Endothelial cell (in vitro differentiated cells): ENCODE measurements around the gene ATAD1. TPM values are rescaled to one million over a fixed set of nuclear protein-coding genes. Genes with fewer than 3 reads are reported as not detected.
A peak's percentile ranks its signal among the peaks of the same experiment; 100 is the strongest.

Experiments used
- DNase-seq: peaks from one replicate; pipeline ENCODE4 v3.0.0; 2021; ENCODE audit warnings: low spot score
- H3K27ac Mint-ChIP-seq: one replicate; pipeline ENCODE4 v1.8.0; 2021; ENCODE audit warnings: mixed read lengths, inconsistent platforms; ENCODE audit not compliant: unreplicated experiment
- H3K27me3 Mint-ChIP-seq: one replicate; pipeline ENCODE4 v1.8.0; 2021; ENCODE audit warnings: mild to moderate bottlenecking, moderate library complexity, mixed read lengths, inconsistent platforms; ENCODE audit not compliant: unreplicated experiment
- H3K36me3 Mint-ChIP-seq: one replicate; pipeline ENCODE4 v1.8.0; 2021; ENCODE audit warnings: mild to moderate bottlenecking, low read depth, mixed read lengths, inconsistent platforms; ENCODE audit not compliant: unreplicated experiment
- H3K4me1 Mint-ChIP-seq: one replicate; pipeline ENCODE4 v1.8.0; 2021; ENCODE audit warnings: mild to moderate bottlenecking, mixed read lengths, inconsistent platforms; ENCODE audit not compliant: unreplicated experiment
- H3K4me3 Mint-ChIP-seq: one replicate; pipeline ENCODE4 v1.8.0; 2021; ENCODE audit warnings: mild to moderate bottlenecking, mixed read lengths, inconsistent platforms; ENCODE audit not compliant: unreplicated experiment
- H3K9me3 Mint-ChIP-seq: one replicate; pipeline ENCODE4 v1.8.0; 2021; ENCODE audit warnings: mixed read lengths, inconsistent platforms; ENCODE audit not compliant: unreplicated experiment
- total RNA-seq: library from RNA; stranded (reverse); fragmentation: NEBNext Ultra II Directional; extraction: Animal tissue kit (Norgen Biotek cat#: 25700); gene quantifications from one replicate; pipeline ENCODE4 v1.2.1, GENCODE V29; 2021; ENCODE audit not compliant: unreplicated experiment
- TF ChIP-seq, protein P1 (sequence below): fragments of 200-600 bp; sonication (generic); IDR thresholded peaks from one replicate; pipeline ENCODE4 v1.5.0; 2021; ENCODE audit warnings: antibody characterized with exemption; ENCODE audit not compliant: unreplicated experiment

ATAD1 gene
- total RNA-seq, 1 donor from 2014 or later, result 38.0 TPM

DNA sequence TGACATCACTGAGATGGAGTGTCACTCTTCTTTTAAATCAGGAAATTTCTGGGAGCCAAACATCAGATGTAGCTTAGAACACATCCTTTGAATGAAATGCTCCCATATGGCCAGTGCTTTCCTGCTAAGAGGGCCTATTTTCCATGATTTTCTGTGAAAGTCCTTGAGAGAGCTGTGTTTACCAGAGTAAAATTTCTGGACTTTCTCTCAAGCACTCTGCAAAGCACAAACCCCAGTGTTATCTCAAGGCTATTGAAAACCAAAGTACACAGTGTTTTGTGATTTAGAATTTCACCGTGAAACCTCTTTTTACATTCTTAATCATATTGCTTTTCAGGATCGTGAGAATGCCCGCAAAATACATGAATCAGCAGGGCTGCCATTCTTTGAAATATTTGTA lies 104.3 kb downstream of the ATAD1 start:
- Mint-ChIP-seq H3K9me3 (no peaks in the 10 kb centered on the region), H3K27ac (peak overlapping the region; percentile 11), H3K36me3 (peaks cover 9% of the 10 kb centered on the region), H3K27me3 (no peaks in the 10 kb centered on the region), H3K4me3 (no peak overlapping the region), H3K4me1 (peaks cover 32% of the 10 kb centered on the region)
- DNase-seq, result no peak
- TF ChIP-seq, protein P1, sequence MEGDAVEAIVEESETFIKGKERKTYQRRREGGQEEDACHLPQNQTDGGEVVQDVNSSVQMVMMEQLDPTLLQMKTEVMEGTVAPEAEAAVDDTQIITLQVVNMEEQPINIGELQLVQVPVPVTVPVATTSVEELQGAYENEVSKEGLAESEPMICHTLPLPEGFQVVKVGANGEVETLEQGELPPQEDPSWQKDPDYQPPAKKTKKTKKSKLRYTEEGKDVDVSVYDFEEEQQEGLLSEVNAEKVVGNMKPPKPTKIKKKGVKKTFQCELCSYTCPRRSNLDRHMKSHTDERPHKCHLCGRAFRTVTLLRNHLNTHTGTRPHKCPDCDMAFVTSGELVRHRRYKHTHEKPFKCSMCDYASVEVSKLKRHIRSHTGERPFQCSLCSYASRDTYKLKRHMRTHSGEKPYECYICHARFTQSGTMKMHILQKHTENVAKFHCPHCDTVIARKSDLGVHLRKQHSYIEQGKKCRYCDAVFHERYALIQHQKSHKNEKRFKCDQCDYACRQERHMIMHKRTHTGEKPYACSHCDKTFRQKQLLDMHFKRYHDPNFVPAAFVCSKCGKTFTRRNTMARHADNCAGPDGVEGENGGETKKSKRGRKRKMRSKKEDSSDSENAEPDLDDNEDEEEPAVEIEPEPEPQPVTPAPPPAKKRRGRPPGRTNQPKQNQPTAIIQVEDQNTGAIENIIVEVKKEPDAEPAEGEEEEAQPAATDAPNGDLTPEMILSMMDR, result no peak

GRCh38 chr10:87712913-87713616 lies 105.0 kb downstream of the ATAD1 start:
- Mint-ChIP-seq H3K27me3 (no peaks in the 10 kb centered on the region), H3K36me3 (peaks cover 9% of the 10 kb centered on the region), H3K4me3 (peak overlapping the region; percentile 25), H3K4me1 (peaks cover 32% of the 10 kb centered on the region), H3K9me3 (no peaks in the 10 kb centered on the region), H3K27ac (peak overlapping the region; percentile 11)
- TF ChIP-seq, protein P1, result no peak
- no peak for DNase-seq

DNA sequence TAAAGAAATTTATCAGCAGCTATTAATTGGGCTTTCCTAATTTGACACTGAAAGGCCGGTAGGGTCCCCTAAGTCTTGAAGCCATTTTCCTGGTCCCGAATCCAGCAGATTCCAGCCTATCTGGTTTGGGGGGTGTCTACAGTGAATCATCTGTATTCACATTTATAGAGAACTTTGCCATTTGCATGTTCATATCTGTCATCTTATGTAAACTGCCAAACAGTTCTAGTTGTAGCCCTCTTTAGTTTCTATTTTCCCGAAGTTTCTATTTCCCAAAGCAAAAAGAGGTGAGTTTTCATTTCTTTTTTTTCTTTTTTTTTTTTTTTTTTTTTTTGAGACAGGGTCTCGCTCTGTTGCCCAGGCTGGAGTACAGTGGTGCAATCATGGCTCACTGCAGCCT lies 110.8 kb downstream of the ATAD1 start:
- Mint-ChIP-seq H3K4me1 (peaks cover 11% of the 10 kb centered on the region), H3K4me3 (no peak overlapping the region), H3K27me3 (no peaks in the 10 kb centered on the region), H3K9me3 (no peaks in the 10 kb centered on the region), H3K36me3 (peaks cover 3% of the 10 kb centered on the region), H3K27ac (no peak overlapping the region)
- TF ChIP-seq, protein P1, result no peak
- no peak for DNase-seq

- Mint-ChIP-seq H3K9me3 (no peaks in the 10 kb centered on the region), H3K27ac (no peak overlapping the region), H3K36me3 (peaks cover 4% of the 10 kb centered on the region), H3K4me3 (no peak overlapping the region), H3K27me3 (no peaks in the 10 kb centered on the region), H3K4me1 (peaks cover 6% of the 10 kb centered on the region)
- TF ChIP-seq, protein P1, result no peak
- DNase-seq, result no peak
Observed at GRCh38 chr10:87706731-87707130, 111.3 kb downstream of the ATAD1 start.

GRCh38 chr10:87705339-87705738 lies 112.7 kb downstream of the ATAD1 start:
- no peaks in the 10 kb centered on the region for H3K4me1 Mint-ChIP-seq
- TF ChIP-seq, protein P1, result no peak
- H3K27me3 Mint-ChIP-seq, result no peaks in the 10 kb centered on the region
- H3K4me3 Mint-ChIP-seq, result no peak overlapping the region
- H3K36me3 Mint-ChIP-seq, result peaks cover 4% of the 10 kb centered on the region
- no peaks in the 10 kb centered on the region for H3K9me3 Mint-ChIP-seq
- no peak overlapping the region for H3K27ac Mint-ChIP-seq
- DNase-seq, result no peak
